ENCODE results near the gene CD200R1. TPM values are rescaled to one million over a fixed set of nuclear protein-coding genes. Genes with fewer than 3 reads are reported as not detected.

The CD200R1 gene
- total and polyA plus RNA-seq, 2 of the 4 experiments (the other 2 are of a cell fraction) = under 0.01 to 0.05 TPM

Other genes starting within 250 kb of the CD200R1 start
- gene CD200R1L, start 128.2 kb downstream of the CD200R1 start, total RNA-seq (2012; rRNA removed) = not detected in 2 replicates
- gene CD200R1L, start 128.2 kb downstream of the CD200R1 start, polyA plus RNA-seq (2012; rRNA removed) = not detected in 2 replicates
- 15.4 and 19.4 TPM in 2 replicates for gene GTPBP8, start 15.9 kb upstream of the CD200R1 start, total RNA-seq (2012; rRNA removed)
- gene GTPBP8, start 15.9 kb upstream of the CD200R1 start, polyA plus RNA-seq (2012; rRNA removed) = 23.9 and 29.9 TPM in 2 replicates
- 5.3 and 6.8 TPM in 2 replicates for gene BOC, start 236.5 kb upstream of the CD200R1 start, total RNA-seq (2012; rRNA removed)
- gene BOC, start 236.5 kb upstream of the CD200R1 start, polyA plus RNA-seq (2012; rRNA removed) = 13.6 and 15.2 TPM in 2 replicates